B cell (primary cell): Measurements from ENCODE around the gene IFITM1. TPM values are rescaled to one million over a fixed set of nuclear protein-coding genes. Genes with fewer than 3 reads are reported as not detected.
A peak's percentile ranks its signal among the peaks of the same experiment; 100 is the strongest.

Source experiments
- ATAC-seq: fragments of 200-7000 bp; cut with Tn5 transposase; one replicate; pipeline ENCODE4 v1.10.0; 2021; ENCODE audit warnings: low read depth, mild to moderate bottlenecking, moderate number of reproducible peaks, moderate library complexity
- CTCF ChIA-PET: fragments of 350-600 bp; sonication (Branson Sonifier 250); formaldehyde crosslinking; loops from one replicate; lab custom pipeline; 2021; ENCODE audit warnings: antibody characterized with exemption, inconsistent platforms; lab: Charles Lee
- POLR2A ChIA-PET: fragments of 350-600 bp; sonication (Branson Sonifier 250); formaldehyde crosslinking; loops from one replicate; lab custom pipeline; 2021; ENCODE audit warnings: antibody characterized with exemption; lab: Charles Lee
- DNase-seq: peaks from one replicate; pipeline ENCODE4 v3.0.0; 2013
- H2AFZ ChIP-seq: 2 replicates; pipeline ENCODE4 v1.6.1; 2012; ENCODE audit warnings: mild to moderate bottlenecking, low read depth, low read length; ENCODE audit not compliant: insufficient read depth, poor library complexity, severe bottlenecking
- H3K27ac ChIP-seq, 2 donors: 1 replicate in 1 of 2; 2 replicates in 1 of 2; pipeline ENCODE4 v1.5.1; 2012 to 2013; ENCODE audit warnings: low read length in 2 of 2, mild to moderate bottlenecking in 2 of 2, moderate library complexity in 1 of 2
- H3K27me3 ChIP-seq, 4 experiments: fragments of 200-600 bp in 1 of 4; sonication (generic) in 1 of 4; replicated peaks in 1 of 4; 1 replicate in 2 of 4; 2 replicates in 2 of 4; pipeline versions ENCODE4 v1.6.1 to v1.7.0; 2013 to 2016; ENCODE audit warnings: low read length in 3 of 4, mild to moderate bottlenecking in 2 of 4, mixed read lengths in 1 of 4, moderate library complexity in 1 of 4; ENCODE audit not compliant: insufficient read depth in 4 of 4, control insufficient read depth in 3 of 4; ENCODE audit errors: control extremely low read depth in 1 of 4
- H3K36me3 ChIP-seq, 2 experiments: replicated peaks in 1 of 2; 1 replicate in 1 of 2; 2 replicates in 1 of 2; pipeline versions ENCODE4 v1.6.1 to v1.7.1; 2013; ENCODE audit warnings: low read length in 1 of 2; ENCODE audit not compliant: insufficient read depth in 2 of 2, control insufficient read depth in 1 of 2; ENCODE audit errors: control extremely low read depth in 1 of 2, extremely low read depth in 1 of 2
- H3K4me1 ChIP-seq, 2 donors: fragments of 200-600 bp in 1 of 2; sonication (generic) in 1 of 2; 1 replicate in 1 of 2; 2 replicates in 1 of 2; pipeline versions ENCODE4 v1.5.1 to v1.6.1; 2013 to 2017; ENCODE audit warnings: low read length in 2 of 2; ENCODE audit not compliant: control insufficient read depth in 2 of 2, insufficient read depth in 2 of 2
- H3K4me2 ChIP-seq: replicated peaks from 2 replicates; pipeline ENCODE3; 2012; ENCODE audit warnings: mild to moderate bottlenecking, low read depth, low read length; ENCODE audit not compliant: poor library complexity, severe bottlenecking
- H3K4me3 ChIP-seq, 5 experiments: fragments of 200-600 bp in 1 of 5; sonication (generic) in 1 of 5; 1 replicate in 3 of 5; 2 replicates in 2 of 5; pipeline versions ENCODE4 v1.5.1 to v1.7.0; 2011 to 2016; ENCODE audit warnings: low read length in 4 of 5, mild to moderate bottlenecking in 4 of 5, low read depth in 2 of 5, control low read depth in 1 of 5, moderate library complexity in 1 of 5; ENCODE audit not compliant: insufficient read depth in 1 of 5; ENCODE audit errors: control extremely low read depth in 1 of 5, extremely low read depth in 1 of 5
- H3K79me2 ChIP-seq: fragments of 200-600 bp; sonication (generic); one replicate; pipeline ENCODE4 v1.6.0; 2016; ENCODE audit warnings: low read length; ENCODE audit not compliant: control insufficient read depth, insufficient read depth
- H3K9ac ChIP-seq: fragments of 200-600 bp; sonication (generic); 2 replicates; pipeline ENCODE4 v1.6.1; 2017; ENCODE audit warnings: mild to moderate bottlenecking, low read length, moderate library complexity
- H3K9me3 ChIP-seq, 3 donors: one replicate each; pipeline versions ENCODE4 v1.6.1 to v1.7.1; 2013; ENCODE audit warnings: low read length in 2 of 3; ENCODE audit not compliant: control insufficient read depth in 2 of 3, insufficient read depth in 1 of 3; ENCODE audit errors: control extremely low read depth in 1 of 3
- H4K20me1 ChIP-seq: 2 replicates; pipeline ENCODE4 v1.6.0; 2012; ENCODE audit warnings: mild to moderate bottlenecking, low read length; ENCODE audit not compliant: insufficient read depth, control insufficient read depth, poor library complexity, severe bottlenecking
- H3K27ac Mint-ChIP-seq: one replicate; pipeline ENCODE4 v1.8.0; 2021; ENCODE audit warnings: mixed read lengths
- H3K27me3 Mint-ChIP-seq: one replicate; pipeline ENCODE4 v1.8.0; 2021; ENCODE audit warnings: mixed read lengths
- H3K4me1 Mint-ChIP-seq: one replicate; pipeline ENCODE4 v1.8.0; 2021; ENCODE audit warnings: mixed read lengths
- H3K4me3 Mint-ChIP-seq: one replicate; pipeline ENCODE4 v1.8.0; 2021; ENCODE audit warnings: mixed read lengths
- H3K9me3 Mint-ChIP-seq: one replicate; pipeline ENCODE4 v1.8.0; 2022; ENCODE audit warnings: mixed read lengths; ENCODE audit not compliant: insufficient read depth
- CTCF ChIP-seq: fragments of 200-600 bp; IDR thresholded peaks from one replicate; pipeline ENCODE4 v1.8.0; 2022; ENCODE audit warnings: antibody characterized with exemption, mild to moderate bottlenecking
- EZH2 ChIP-seq: IDR thresholded peaks from 2 replicates; pipeline ENCODE4 v1.6.1; 2012; ENCODE audit warnings: borderline replicate concordance, low read depth, mild to moderate bottlenecking, moderate library complexity, low read length; ENCODE audit not compliant: insufficient read depth, poor library complexity, severe bottlenecking
- WGBS: methylation state at CpG from one replicate; pipeline ENCODE4 v1.1.5; 2013; ENCODE audit warnings: missing lambda C conversion rate; ENCODE audit not compliant: insufficient coverage; 5-methylcytosine and 5-hydroxymethylcytosine counted together
- intact Hi-C: fragments of 100-400 bp; cut with micrococcal nuclease; formaldehyde crosslinking; loops from one replicate; pipeline ENCODE4 v1.10.0; 2022
- polyA plus RNA-seq: library from polyadenylated mRNA; depleted of rRNA; stranded (reverse); fragments of >200 nt; gene quantifications from 2 replicates; pipeline ENCODE4 v1.2.3, GENCODE V29; 2012
- total RNA-seq, 2 donors: library from RNA; stranded (reverse); fragments of 120-200 nt in 1 of 2; gene quantifications; 1 replicate in 1 of 2; 2 replicates in 1 of 2; pipeline versions ENCODE4 v1.2.3 to v1.2.4, GENCODE V29; 2013 to 2022

The IFITM1 gene
- total and polyA plus RNA-seq, 2 donors (not counting 1 experiment from before 2014, with no cell fraction given), result 19.5 to 83.7 TPM

DNA sequence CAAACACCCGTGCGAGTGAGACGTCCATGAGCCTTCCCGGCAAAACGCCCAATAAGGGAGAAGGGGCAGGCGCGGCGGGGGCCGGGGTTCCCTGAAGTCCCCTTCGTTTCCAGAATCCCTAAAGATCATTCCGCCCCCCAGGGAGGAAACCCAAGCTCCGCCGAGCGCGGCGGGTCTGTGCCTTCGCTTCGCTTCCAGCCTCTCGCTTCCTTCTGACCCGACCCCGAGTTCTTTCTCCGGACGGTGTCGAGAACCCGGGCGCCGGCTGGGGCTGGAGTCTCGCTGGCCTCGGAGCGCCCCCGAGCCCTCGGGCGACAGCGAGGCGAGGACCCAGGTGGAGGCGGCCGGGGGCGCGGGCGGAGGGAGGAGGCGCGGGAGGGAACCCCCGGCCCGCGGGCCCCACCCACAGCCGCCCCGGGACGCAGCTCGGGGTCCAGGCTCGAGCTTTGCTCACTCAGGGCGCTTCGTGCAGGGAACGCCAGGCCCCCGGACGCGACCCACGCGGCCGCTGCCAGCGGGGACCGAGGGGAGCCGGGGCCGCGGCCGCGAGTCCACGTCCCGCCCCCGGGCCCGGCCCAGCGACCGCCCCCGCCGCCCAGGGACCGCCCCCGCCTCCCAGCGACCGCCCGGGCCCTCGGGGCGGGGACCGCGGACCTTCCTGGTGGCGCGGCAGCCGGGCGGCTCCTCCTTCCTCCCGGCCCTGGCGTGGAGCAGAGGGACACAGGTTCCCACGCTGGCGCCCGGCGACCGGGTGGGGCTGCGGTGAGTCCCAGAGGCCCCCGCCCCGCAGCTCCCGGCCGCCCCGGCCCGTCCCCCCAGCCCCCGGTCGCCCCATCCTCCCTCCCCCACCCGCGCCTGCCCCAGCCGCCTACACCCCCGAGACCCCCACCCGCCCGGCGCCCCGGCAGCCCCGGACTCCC is 25.1 kb upstream of the IFITM1 start, which contains the start of gene PGGHG:
Gene PGGHG, plus strand, starts transcription at position 649 of the 920 bp plus-strand sequence. CDS start 691 bp downstream, outside the sequence.
- Histone ChIP-seq H3K36me3 (no peaks in the 10 kb centered on the region), H3K9ac (peak within 1 kb of the TSS; percentile 74), H4K20me1 (no peaks in the 10 kb centered on the region), H3K9me3 (peaks cover 0 to 5% (median 0%) of the 10 kb centered on the region in 3 donors), H3K4me2 (peak within 1 kb of the TSS; percentile 99), H3K4me3 (peak within 1 kb of the TSS; percentile 62 to 78 (median 72)), H3K4me1 (peaks cover 18 to 25% of the 10 kb centered on the region in 2 donors), H3K27ac (peak within 1 kb of the TSS in 1 of 2 donors; percentile 55), H3K79me2 (peaks cover 8% of the 10 kb centered on the region), H3K27me3 (peaks cover 0 to 25% (median 6%) of the 10 kb centered on the region in 4 experiments), H2AFZ (peak within 1 kb of the TSS; percentile 89)
- under 1% methylated on average over 91 of the region's 112 CpGs for WGBS
- Mint-ChIP-seq H3K27ac (peak within 1 kb of the TSS; percentile 83), H3K4me1 (peaks cover 20% of the 10 kb centered on the region), H3K27me3 (peaks cover 11% of the 10 kb centered on the region), H3K4me3 (peak within 1 kb of the TSS; percentile 89), H3K9me3 (no peaks in the 10 kb centered on the region)
- intact Hi-C loops, result loop anchor here (1.0 to 5.0 kb wide), 3 partner anchors 8 to 51 kb away; partner anchors contain the start of genes PSMD13 and SIRT3
- CTCF ChIA-PET, result interaction anchor here (0.6 to 5.6 kb wide), 3 partner anchors 16 to 38 kb away, joined by 4 to 35 read pairs (median 5); no protein-coding TSS in a partner anchor
- peak; percentile 91 for ATAC-seq
- DNase-seq, result peak; percentile 64
- POLR2A ChIA-PET, result interaction anchor here (0.6 to 2.7 kb wide), 6 partner anchors 9 to 81 kb away, joined by 3 to 11 read pairs (median 4); partner anchors contain the start of genes BET1L and RIC8A
- TF ChIP-seq CTCF (no peak), EZH2 (no peak)
